ENCODE measurements around the gene IL20. TPM values are rescaled to one million over a fixed set of nuclear protein-coding genes. Genes with fewer than 3 reads are reported as not detected.
A peak's percentile ranks its signal among the peaks of the same experiment; 100 is the strongest.

IL20 gene
- total RNA-seq, 2 experiments from 2014 or later, result not detected

DNA sequence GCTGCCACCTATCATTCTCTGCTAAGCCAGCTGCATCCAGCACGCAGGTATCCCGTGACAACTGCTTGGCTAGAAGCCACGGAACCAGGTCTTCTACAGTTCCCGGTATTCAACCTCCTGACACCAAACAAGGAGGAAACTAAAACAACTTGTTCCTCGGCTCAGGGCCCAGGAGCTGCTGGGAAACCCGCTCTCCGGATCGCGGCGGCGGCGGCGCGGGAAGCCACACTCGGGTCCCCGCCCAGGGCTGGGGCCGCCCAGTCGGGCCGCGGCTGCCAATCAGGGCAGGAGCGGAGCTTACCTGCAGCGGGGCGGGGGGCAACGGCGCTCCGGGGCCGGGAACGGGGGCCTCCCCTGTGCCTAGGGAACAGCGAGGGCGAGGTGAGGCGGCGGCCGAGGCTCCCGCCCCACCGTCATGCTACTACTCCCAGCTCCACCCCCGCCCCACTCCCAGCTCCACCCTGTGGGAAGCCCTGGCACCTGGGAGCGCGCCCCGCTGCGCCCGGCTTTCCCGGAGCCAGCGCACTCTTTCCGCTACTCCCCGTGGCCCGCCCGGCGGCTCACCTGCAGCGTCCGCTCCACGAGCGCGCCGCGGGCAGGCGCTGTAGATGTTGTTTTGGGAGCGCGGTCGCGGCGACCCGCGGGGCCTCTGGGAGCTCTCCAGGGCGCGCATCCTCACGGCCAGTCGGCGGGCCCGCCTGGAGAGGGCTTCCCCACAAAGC, 43.9 kb downstream of the IL20 start:
- Mint-ChIP-seq H3K9me3 (no peaks in the 10 kb centered on the region), H3K27ac (peak overlapping the region; percentile 90), H3K36me3 (ENCODE audit: low read depth) (peaks cover 91% of the 10 kb centered on the region), H3K4me1 (ENCODE audit: low read depth) (peaks cover 92% of the 10 kb centered on the region), H3K27me3 (no peaks in the 10 kb centered on the region), H3K4me3 (peak overlapping the region; percentile 81)
- TF ChIP-seq, protein P1, sequence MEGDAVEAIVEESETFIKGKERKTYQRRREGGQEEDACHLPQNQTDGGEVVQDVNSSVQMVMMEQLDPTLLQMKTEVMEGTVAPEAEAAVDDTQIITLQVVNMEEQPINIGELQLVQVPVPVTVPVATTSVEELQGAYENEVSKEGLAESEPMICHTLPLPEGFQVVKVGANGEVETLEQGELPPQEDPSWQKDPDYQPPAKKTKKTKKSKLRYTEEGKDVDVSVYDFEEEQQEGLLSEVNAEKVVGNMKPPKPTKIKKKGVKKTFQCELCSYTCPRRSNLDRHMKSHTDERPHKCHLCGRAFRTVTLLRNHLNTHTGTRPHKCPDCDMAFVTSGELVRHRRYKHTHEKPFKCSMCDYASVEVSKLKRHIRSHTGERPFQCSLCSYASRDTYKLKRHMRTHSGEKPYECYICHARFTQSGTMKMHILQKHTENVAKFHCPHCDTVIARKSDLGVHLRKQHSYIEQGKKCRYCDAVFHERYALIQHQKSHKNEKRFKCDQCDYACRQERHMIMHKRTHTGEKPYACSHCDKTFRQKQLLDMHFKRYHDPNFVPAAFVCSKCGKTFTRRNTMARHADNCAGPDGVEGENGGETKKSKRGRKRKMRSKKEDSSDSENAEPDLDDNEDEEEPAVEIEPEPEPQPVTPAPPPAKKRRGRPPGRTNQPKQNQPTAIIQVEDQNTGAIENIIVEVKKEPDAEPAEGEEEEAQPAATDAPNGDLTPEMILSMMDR (IDR thresholded peaks at IDR 0.05), result no peak
- peak in 13 of 14 experiments; percentile 38 to 74 (median 60) for DNase-seq
- intact Hi-C loops (cut with DNase I, micrococcal nuclease), result no loop called here
- peak; percentile 72 for ATAC-seq (ENCODE audit: poor library complexity)
- ChIA-PET POLR2A (interaction anchor here (0.5 to 13.4 kb wide), 26 partner anchors 8 to 182 kb away, joined by 3 to 384 read pairs (median 6); partner anchors contain the start of genes FCAMR, FCMR and IL24), CTCF (interaction anchor here (1.0 to 1.8 kb wide), 10 partner anchors 9 to 184 kb away, joined by 3 to 14 read pairs (median 5); partner anchors contain the start of genes FCMR and IL20)
- H3K27me3 ChIP-seq (ENCODE audit: control insufficient read depth in 1 of 2, insufficient read depth in 2 of 2, low read length in 2 of 2), result no peaks in the 10 kb centered on the region
- peak overlapping the region; percentile 43 for H3K4me3 ChIP-seq (ENCODE audit: low read length)
- no peaks in the 10 kb centered on the region for H3K9me3 ChIP-seq (ENCODE audit: control insufficient read depth in 1 of 2, insufficient read depth in 1 of 2, low read length in 2 of 2)
- H3K36me3 ChIP-seq (ENCODE audit: insufficient read depth, low read length), result peaks cover 87% of the 10 kb centered on the region
- peaks cover 95% of the 10 kb centered on the region for H3K4me1 ChIP-seq (ENCODE audit: insufficient read depth, low read length)
- peak overlapping the region; percentile 25 to 39 for H3K27ac ChIP-seq (ENCODE audit: low read depth in 1 of 2, low read length in 2 of 2)

DNA sequence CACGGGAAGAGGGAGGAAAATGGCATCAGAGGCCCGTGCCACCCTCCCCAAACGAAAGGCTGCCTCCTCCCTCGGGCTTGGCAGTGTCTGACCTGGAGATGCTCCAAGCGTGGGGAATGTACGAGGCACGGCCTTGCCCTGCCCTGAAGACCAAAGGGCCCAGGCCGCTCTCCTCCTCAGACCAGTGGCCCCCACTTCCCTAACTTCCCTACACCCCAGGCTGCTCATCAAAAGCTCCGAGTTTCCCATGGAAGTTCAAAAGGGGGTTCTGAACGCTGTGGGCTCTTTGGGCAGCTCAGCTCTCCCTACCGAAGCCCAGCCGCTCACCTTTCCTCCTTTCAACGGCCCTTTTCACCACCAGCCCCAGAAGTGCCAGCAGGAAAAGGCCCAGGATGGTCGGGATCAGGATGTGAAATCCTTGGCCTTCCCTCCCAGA, 44.5 kb downstream of the IL20 start:
- Mint-ChIP-seq H3K36me3 (ENCODE audit: low read depth) (peaks cover 91% of the 10 kb centered on the region), H3K4me3 (peak overlapping the region; percentile 80), H3K4me1 (ENCODE audit: low read depth) (peaks cover 92% of the 10 kb centered on the region), H3K27ac (no peak overlapping the region), H3K27me3 (no peaks in the 10 kb centered on the region), H3K9me3 (no peaks in the 10 kb centered on the region)
- Histone ChIP-seq H3K9me3 (ENCODE audit: control insufficient read depth in 1 of 2, insufficient read depth in 1 of 2, low read length in 2 of 2) (no peaks in the 10 kb centered on the region), H3K27ac (ENCODE audit: low read depth in 1 of 2, low read length in 2 of 2) (peak overlapping the region in 1 of 2 donors; percentile 39), H3K4me3 (ENCODE audit: low read length) (peak overlapping the region; percentile 43), H3K36me3 (ENCODE audit: insufficient read depth, low read length) (peaks cover 87% of the 10 kb centered on the region), H3K27me3 (ENCODE audit: control insufficient read depth in 1 of 2, insufficient read depth in 2 of 2, low read length in 2 of 2) (no peaks in the 10 kb centered on the region), H3K4me1 (ENCODE audit: insufficient read depth, low read length) (peaks cover 95% of the 10 kb centered on the region)
- DNase-seq (no peak), ATAC-seq (ENCODE audit: poor library complexity) (no peak)
- TF ChIP-seq, protein P1 (IDR thresholded peaks at IDR 0.05), result no peak
- CTCF ChIA-PET, result interaction anchor here (1.0 to 1.8 kb wide), 6 partner anchors 10 to 185 kb away, joined by 3 to 11 read pairs (median 4); partner anchors contain the start of gene IL20
- POLR2A ChIA-PET, result interaction anchor here (0.9 to 13.4 kb wide), 20 partner anchors 7 to 182 kb away, joined by 3 to 384 read pairs (median 8); partner anchors contain the start of genes FCMR and IL24
- intact Hi-C loops (cut with DNase I, micrococcal nuclease), result loop anchor here in 1 of 2 experiments (2.0 to 10.0 kb wide), 4 partner anchors 53 to 435 kb away; partner anchors contain the start of genes DYRK3 and IKBKE

DNA sequence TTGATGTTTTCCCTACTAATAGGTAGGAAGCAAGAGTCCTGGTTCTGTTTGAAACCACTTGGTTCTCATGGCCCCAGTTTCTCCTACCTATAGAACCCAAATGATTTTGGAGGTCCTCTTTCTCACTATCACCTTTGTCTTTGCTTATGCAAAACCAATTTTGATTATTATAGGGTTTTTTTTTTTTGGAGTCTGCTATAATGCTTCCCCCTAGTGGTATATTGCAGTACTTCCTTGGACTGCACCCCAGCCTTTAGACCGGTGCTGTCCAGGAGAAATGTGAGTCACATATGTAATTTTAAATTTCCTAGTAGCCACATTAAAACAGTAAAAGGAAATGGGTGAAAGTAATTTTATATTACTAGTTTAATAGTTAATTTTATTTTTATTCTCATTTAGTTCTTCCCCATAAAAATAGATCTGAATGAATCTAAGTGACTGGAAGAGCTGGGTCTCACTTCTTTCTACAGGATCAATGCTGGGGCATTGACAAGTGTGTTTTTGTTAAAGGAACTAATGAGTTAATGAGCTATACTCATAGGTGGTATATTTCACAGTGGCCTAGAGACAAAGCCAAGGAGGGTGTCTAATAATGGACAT, 45.7 kb downstream of the IL20 start:
- TF ChIP-seq, protein P1 (IDR thresholded peaks at IDR 0.05), result peak; percentile 95
- H3K4me3 ChIP-seq (ENCODE audit: low read length), result no peak overlapping the region
- H3K4me1 Mint-ChIP-seq (ENCODE audit: low read depth), result peaks cover 92% of the 10 kb centered on the region
- DNase-seq (peak in 4 of 14 experiments; percentile 58 to 79 (median 71)), ATAC-seq (ENCODE audit: poor library complexity) (peak; percentile 42)
- intact Hi-C loops (cut with DNase I, micrococcal nuclease), result loop anchor here in 1 of 2 experiments (1.0 to 10.0 kb wide), 5 partner anchors 12 to 436 kb away; partner anchors contain the start of genes DYRK3 and IKBKE
- no peaks in the 10 kb centered on the region for H3K9me3 ChIP-seq (ENCODE audit: control insufficient read depth in 1 of 2, insufficient read depth in 1 of 2, low read length in 2 of 2)
- peak overlapping the region; percentile 80 for H3K4me3 Mint-ChIP-seq
- no peaks in the 10 kb centered on the region for H3K27me3 Mint-ChIP-seq
- peaks cover 97% of the 10 kb centered on the region for H3K4me1 ChIP-seq (ENCODE audit: insufficient read depth, low read length)
- no peaks in the 10 kb centered on the region for H3K27me3 ChIP-seq (ENCODE audit: control insufficient read depth in 1 of 2, insufficient read depth in 2 of 2, low read length in 2 of 2)
- H3K27ac ChIP-seq (ENCODE audit: low read depth in 1 of 2, low read length in 2 of 2), result no peak overlapping the region
- H3K36me3 ChIP-seq (ENCODE audit: insufficient read depth, low read length), result peaks cover 93% of the 10 kb centered on the region
- no peak overlapping the region for H3K27ac Mint-ChIP-seq
- H3K9me3 Mint-ChIP-seq, result no peaks in the 10 kb centered on the region
- H3K36me3 Mint-ChIP-seq (ENCODE audit: low read depth), result peaks cover 91% of the 10 kb centered on the region
- ChIA-PET CTCF (interaction anchor here (0.6 to 3.2 kb wide), 13 partner anchors 10 to 440 kb away, joined by 3 to 32 read pairs (median 5); partner anchors contain the start of gene FCMR), POLR2A (interaction anchor here (0.6 to 12.9 kb wide), 8 partner anchors 7 to 185 kb away, joined by 3 to 384 read pairs (median 14); partner anchors contain the start of genes FCMR and IL24)
